G401 (cell line): ENCODE measurements around the gene RNASE12. TPM values are rescaled to one million over a fixed set of nuclear protein-coding genes. Genes with fewer than 3 reads are reported as not detected.
"Not testable (repeated sequence)": the region's sequence is repeated elsewhere in the genome, so short reads cannot be mapped to it uniquely, and the experiment has no call there.

Source experiments
- DNase-seq: peaks from one replicate; pipeline ENCODE4 v3.0.0-alpha.2; 2015; ENCODE audit warnings: low spot score
- in situ Hi-C: cut with HindIII; loops from 2 replicates; pipeline ENCODE4 v1.10.0; 2016; ENCODE audit warnings: low sequenced_read_pairs, mixed read lengths
- total RNA-seq: library from RNA; depleted of rRNA; stranded (reverse); fragments of >200 nt; shearing (Covaris generic); gene quantifications from 2 replicates; pipeline ENCODE4 v1.2.3, GENCODE V29; 2014

Gene RNASE12
- total RNA-seq, 1 experiment from 2014 or later = not detected

GRCh38 chr14:20595726-20596125 lies 4.5 kb upstream of the RNASE12 start:
- in situ Hi-C loops, DNase-seq: not testable (repeated sequence)

DNA sequence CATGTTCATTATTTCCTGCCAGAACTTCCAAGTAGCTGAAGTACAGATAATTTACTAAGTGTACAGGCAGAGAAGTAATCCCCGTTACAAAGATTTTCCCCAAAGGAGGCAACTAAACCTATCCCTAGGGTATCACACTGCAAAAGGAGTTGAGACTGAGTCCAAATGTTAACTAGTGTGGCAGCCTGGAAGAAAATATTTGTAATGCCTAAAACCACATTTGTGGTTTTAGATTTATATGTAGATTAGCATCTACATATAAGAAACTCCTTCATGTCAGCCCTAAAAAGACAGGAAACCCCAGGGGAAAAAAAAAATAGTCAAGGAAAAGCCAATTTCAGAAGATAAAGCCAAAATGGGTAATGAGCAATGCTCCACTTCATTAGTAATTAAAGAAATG lies 1.4 kb upstream of the RNASE12 start:
- in situ Hi-C loops = no loop called here
- no peak for DNase-seq

DNA sequence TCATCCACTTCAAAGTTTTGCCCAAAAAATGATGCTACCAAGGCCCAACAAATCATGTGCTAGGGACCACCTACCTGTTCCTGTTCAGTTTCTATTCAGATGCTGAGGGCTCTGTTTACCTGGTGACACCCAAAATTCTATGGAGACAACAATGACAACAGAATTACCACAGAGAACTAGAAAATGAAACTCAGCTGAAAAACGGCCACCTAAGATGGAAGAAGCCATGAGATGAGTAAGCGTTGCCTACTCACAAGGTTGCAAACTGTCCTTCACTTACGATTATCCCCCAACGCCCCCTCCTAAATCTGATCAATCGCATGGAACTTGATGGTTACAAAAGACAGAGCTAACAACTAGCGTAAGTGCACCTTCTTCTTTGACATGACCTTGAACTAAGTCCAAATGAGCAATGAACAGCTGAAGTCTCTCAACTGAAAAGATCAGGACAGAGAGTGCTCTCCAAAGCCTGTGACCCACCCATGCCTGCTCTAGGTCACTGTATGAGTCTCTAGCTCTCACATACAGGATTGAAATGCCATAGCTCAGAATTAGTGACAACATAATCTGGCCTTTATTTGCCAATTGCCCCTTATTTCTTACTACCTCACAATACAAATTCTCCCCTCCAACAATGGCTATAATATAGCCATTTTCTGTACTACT lies 3.6 kb downstream of the RNASE12 start, which contains the start of gene RNASE11:
Gene RNASE11 (minus strand): TSS at position 513 of the 666 bp plus-strand sequence.
- in situ Hi-C loops = no loop called here
- no peak for DNase-seq

- no peak for DNase-seq
- in situ Hi-C loops = no loop called here
These were observed 7.3 kb downstream of the RNASE12 start for GRCh38 chr14:20583908-20584307.

DNA sequence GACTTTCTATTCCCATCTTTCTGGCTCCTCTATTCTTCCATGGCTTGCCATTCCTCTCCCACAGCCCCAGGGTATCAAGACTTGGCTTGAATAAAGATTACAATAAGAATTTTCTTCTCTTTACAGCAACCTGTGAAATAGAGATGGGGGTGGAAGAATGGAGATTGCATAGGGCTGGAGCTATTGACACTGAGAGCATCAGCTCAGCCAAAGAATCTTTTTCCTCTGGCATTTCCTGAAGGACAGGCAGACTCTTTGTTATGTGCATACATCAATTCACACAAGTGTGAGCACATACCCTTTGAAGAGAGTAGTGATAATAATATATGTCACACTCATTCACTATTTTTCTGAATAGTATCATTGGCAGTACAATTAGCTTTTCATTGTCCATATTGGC lies 8.0 kb downstream of the RNASE12 start:
- in situ Hi-C loops = no loop called here
- no peak for DNase-seq

- no peak for DNase-seq
- in situ Hi-C loops = no loop called here
These were observed 10.9 kb downstream of the RNASE12 start for GRCh38 chr14:20580242-20580641.

DNA sequence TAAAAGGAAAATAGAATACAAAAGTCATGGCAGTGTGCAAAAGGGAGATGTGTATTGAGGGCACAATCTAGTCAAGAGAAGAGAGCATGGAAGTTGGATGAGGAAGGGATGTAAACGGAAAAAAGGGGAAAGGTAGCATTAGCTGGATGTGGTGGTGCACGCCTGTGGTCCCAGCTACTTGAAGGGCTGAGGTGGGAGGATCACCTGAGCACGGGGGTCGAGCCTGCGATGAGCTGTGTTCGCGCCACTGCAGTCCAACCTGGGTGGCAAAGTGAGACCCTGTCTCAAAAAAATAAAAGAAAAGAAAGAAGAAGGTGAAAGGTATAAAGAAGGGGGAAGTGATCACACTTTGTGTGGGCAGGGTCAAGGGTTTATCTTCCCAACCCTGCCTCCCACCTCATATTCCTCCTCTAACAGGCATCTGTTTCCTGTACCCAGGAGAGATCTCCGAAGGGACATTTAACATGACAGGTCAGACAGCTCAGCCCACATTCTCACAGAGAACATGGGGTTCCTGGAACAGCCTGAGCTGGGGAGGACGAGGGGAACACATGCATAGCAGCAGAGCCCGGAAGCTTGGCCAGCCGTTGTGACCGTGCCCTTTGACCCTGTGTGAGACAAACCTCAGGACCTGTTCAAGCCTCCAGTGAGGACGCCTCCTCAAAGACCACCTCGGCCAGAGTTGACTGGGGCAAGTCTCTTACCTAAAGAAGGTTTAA lies 12.2 kb downstream of the RNASE12 start:
- in situ Hi-C loops = no loop called here
- no peak for DNase-seq

DNA sequence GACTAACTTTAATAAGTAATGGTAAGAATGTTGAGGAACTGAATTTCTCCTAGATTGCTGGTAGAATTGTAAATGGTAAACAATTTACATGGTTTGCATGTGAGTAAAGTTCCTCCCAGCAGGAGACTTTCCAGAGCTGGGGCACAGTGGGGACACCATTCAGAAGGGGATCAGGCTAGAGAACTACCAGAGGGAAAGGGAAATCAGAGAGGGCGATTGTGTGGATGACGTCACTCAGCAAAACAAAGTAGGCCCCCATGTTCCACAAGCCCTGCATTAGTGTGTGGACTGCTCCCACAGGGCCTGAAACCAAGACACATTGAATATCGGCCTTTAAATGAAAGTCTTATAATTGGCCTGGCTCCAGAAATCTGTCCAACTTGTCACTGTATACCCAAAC lies 12.9 kb downstream of the RNASE12 start:
- no peak for DNase-seq

GRCh38 chr14:20572382-20572990 lies 18.7 kb downstream of the RNASE12 start:
- not testable (repeated sequence) for DNase-seq

More for the DNA sequence above, 12.9 kb downstream of the RNASE12 start:
- in situ Hi-C loops = no loop called here

GRCh38 chr14:20570720-20571119 lies 20.5 kb downstream of the RNASE12 start:
- DNase-seq, in situ Hi-C loops: not testable (repeated sequence)

More at GRCh38 chr14:20572382-20572990, 18.7 kb downstream of the RNASE12 start:
- in situ Hi-C loops = not testable (repeated sequence)

GRCh38 chr14:20569865-20570264 lies 21.3 kb downstream of the RNASE12 start:
- in situ Hi-C loops, DNase-seq: not testable (repeated sequence)

DNA sequence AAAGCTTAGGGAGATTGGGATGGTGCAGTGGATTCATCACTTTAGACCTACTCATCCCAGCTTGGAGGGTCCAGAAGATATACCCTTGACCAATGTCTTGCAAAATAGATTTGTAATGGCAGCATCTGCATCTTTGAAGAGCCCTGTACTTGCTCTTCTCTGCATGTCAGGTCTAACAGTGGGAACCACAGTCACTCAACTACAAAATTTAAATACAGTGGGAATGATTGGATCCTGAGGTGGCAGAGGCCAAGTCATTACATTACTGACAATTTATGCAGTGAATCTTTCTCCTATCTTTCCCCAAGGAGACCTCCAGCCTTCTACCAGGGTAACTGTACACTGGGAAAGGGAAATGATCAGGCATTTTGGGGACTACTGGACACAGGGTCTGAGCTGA lies 22.1 kb downstream of the RNASE12 start:
- in situ Hi-C loops = no loop called here
- no peak for DNase-seq

DNA sequence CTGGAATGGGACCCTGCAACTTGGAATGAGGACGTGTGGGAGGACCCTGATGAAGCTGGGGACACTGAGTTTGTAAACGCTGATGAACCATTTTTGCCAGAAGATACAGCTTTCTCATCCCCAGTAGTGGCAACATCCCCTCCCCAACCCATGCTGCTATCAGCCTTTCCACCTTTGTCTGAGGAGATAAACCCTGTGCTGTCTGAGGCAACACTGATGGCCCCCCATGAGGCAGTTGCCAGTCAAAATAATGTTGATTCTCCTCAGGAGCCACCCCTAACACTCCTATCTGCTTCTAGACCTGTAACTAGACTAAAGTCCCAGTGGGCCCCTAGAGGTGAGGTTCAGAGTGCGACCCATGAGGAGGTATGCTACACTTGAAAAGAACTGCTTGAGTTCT lies 22.8 kb downstream of the RNASE12 start:
- in situ Hi-C loops = no loop called here
- DNase-seq = no peak

DNA sequence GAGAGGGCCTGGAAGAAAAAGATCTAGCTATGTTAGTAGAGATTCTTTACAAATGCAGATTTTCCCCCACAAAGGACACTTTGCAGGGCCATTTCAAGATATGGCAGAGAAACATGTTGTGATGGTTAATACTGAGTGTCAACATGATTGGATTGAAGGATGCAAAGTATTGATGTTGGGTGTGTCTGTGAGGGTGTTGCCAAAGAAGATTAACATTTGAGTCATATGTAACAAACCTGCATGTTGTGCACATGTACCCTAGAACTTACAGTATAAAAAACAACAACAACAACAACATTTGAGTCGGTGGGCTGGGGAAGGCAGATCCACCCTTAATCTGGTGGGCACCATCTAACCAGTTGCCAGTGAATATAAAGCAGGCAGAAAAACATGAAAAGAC lies 24.0 kb downstream of the RNASE12 start:
- in situ Hi-C loops, DNase-seq: not testable (repeated sequence)

DNA sequence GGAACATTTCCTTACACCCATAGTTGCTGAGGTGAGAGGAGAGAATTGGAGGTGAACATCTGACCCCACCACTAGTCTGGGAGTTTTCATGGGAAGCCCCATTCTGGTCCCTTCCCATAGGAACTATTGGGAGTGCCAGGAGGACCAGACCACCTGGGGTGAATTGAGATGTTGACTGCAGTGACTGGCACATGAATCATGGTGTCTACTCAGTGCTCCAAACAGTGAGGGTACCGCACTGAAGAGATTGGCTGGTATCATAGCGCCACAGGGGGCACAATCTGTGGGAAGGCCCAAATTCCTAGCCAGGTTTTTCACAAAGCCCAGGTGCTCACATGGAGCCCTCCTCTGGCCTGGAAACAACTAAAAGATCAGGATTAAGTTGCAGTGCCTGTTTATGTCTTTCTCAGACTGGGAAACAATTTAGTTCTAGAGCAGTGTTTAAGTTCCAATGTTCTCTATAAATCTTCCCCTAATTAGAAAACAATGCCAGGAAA lies 26.6 kb downstream of the RNASE12 start:
- in situ Hi-C loops = no loop called here
- DNase-seq = no peak

DNA sequence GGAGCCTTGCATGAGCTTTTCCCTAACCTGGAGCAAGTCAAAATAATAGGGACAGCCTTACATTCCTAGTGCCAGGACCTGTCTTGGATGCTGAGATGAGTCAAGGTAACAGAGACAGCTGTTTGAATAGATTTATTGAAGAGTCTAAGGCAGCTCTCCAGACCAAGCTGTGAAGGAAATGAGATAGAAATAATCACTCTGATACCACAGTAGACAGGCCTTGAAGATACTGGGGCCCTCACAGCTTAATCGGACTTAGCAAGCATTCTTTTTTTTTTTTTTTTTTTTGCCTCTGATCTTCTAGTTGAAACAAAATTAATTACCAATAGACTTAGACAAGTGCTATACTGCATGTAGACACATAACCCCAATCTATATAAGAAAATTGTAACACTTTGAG lies 27.2 kb downstream of the RNASE12 start:
- in situ Hi-C loops = no loop called here
- no peak for DNase-seq

DNA sequence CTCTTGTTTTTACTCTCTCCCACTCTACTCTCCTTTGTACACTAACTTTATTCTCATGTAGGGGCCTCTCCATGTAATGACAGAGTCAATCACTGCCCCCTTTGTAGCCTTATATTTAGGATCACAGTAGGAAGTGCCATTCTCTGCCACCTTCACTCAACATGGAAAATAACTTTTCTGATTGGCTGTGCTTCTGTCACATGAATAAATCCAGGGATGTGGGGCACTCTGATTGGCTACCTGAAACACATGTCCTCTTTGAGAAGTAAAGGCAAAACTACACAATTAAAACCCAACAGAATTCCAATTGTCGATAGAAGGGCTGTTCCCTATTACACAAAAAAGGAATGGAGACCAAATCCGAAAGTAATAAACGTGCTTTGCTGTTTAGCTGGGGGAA lies 30.2 kb downstream of the RNASE12 start, which contains the start of gene RNASE9:
Gene RNASE9 (minus strand): TSS at position 87 of the 400 bp plus-strand sequence.
- in situ Hi-C loops = no loop called here
- no peak for DNase-seq

- in situ Hi-C loops = no loop called here
- no peak for DNase-seq
These were observed 31.7 kb downstream of the RNASE12 start for GRCh38 chr14:20559461-20559904.

DNA sequence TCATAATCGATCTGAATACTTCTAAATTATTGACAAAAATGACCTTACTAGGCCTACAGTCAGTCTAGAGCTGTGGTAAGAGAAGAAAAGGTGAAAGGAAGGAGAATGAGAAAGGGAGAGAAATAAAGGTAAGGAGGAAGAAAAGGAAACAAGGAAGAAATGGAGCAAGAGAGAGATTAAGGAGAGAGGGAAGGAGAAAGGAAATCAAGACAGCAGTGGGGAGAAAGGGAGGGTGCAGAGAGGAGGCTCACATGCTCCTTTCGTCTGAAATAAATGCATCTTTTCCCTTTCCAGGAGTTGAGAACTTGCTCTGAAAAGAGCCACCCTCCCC lies 34.0 kb downstream of the RNASE12 start:
- in situ Hi-C loops = no loop called here

More for the DNA sequence above, 34.0 kb downstream of the RNASE12 start:
- no peak for DNase-seq
